ENCODE results near the gene IFT20. TPM values are rescaled to one million over a fixed set of nuclear protein-coding genes. Genes with fewer than 3 reads are reported as not detected.
A peak's percentile ranks its signal among the peaks of the same experiment; 100 is the strongest.

Gene IFT20, protein sequence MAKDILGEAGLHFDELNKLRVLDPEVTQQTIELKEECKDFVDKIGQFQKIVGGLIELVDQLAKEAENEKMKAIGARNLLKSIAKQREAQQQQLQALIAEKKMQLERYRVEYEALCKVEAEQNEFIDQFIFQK
- total RNA-seq (44.1 TPM), polyA plus RNA-seq (10 to 100 TPM; 36.9 to 55.5 (median 44.4) TPM)

GRCh38 chr17:28335201-28335958, at the start of gene IFT20, which contains the start of gene TNFAIP1:
Gene IFT20, minus strand, starts transcription at chr17:28335472. Its CDS starts 3,487 bp downstream, at chr17:28331985.
Gene TNFAIP1, plus strand, starts transcription at chr17:28335761. Its CDS starts 3,761 bp downstream, at chr17:28339522.
- H3K9me3 Mint-ChIP-seq: no peaks in the 10 kb centered on the region
- H3K4me3 Mint-ChIP-seq: peak within 1 kb of the TSS; percentile 95 to 98 (median 97)
- H3K27ac Mint-ChIP-seq: peak within 1 kb of the TSS; percentile 84 to 97 (median 96)
- peaks cover 17% of the 10 kb centered on the region for H3K36me3 ChIP-seq (ENCODE audit: control insufficient read depth, insufficient read depth, low read length)
- H3K4me3 ChIP-seq (ENCODE audit: low read depth, low read length): peak within 1 kb of the TSS; percentile 81
- H3K9me3 ChIP-seq (ENCODE audit: control insufficient read depth in 2 of 2, low read length in 2 of 2): no peaks in the 10 kb centered on the region
- H3K27ac ChIP-seq (ENCODE audit: insufficient read depth, low read length, poor library complexity, severe bottlenecking): peak within 1 kb of the TSS; percentile 92
- no peaks in the 10 kb centered on the region for H3K27me3 ChIP-seq (ENCODE audit: control insufficient read depth, insufficient read depth, low read length)
- H3K27me3 Mint-ChIP-seq: no peaks in the 10 kb centered on the region
- peaks cover 4 to 56% (median 44%) of the 10 kb centered on the region in 4 donors for H3K4me1 Mint-ChIP-seq
- DNase-seq: peak; percentile 98 to 100 (median 99)
- peak; percentile 99 for ATAC-seq (ENCODE audit: low read depth in 2 of 2)
- peaks cover 4% of the 10 kb centered on the region for H3K36me3 Mint-ChIP-seq
- H3K4me1 ChIP-seq (ENCODE audit: control insufficient read depth, insufficient read depth, low read length, poor library complexity, severe bottlenecking): peaks cover 26% of the 10 kb centered on the region

GRCh38 chr17:28385037-28385400, 49.7 kb upstream of the IFT20 start:
- H3K36me3 ChIP-seq (ENCODE audit: control insufficient read depth, insufficient read depth, low read length): peaks cover 16% of the 10 kb centered on the region
- H3K27me3 Mint-ChIP-seq: peaks cover 10% of the 10 kb centered on the region
- peak overlapping the region; percentile 88 to 97 (median 94) for H3K4me3 Mint-ChIP-seq
- ATAC-seq (ENCODE audit: low read depth in 2 of 2) (peak; percentile 2 to 4), DNase-seq (peak in 1 of 3 donors; percentile 18)
- peaks cover 20% of the 10 kb centered on the region for H3K4me1 ChIP-seq (ENCODE audit: control insufficient read depth, insufficient read depth, low read length, poor library complexity, severe bottlenecking)
- H3K36me3 Mint-ChIP-seq: peaks cover 17% of the 10 kb centered on the region
- peak overlapping the region in 2 of 3 donors; percentile 87 to 88 for H3K27ac Mint-ChIP-seq
- peaks cover 5 to 45% (median 23%) of the 10 kb centered on the region in 4 donors for H3K4me1 Mint-ChIP-seq
- H3K27me3 ChIP-seq (ENCODE audit: control insufficient read depth, insufficient read depth, low read length): no peaks in the 10 kb centered on the region
- peaks cover 0 to 4% (median 0%) of the 10 kb centered on the region in 7 donors for H3K9me3 Mint-ChIP-seq
- peak overlapping the region; percentile 78 for H3K4me3 ChIP-seq (ENCODE audit: low read depth, low read length)
- no peak overlapping the region for H3K27ac ChIP-seq (ENCODE audit: insufficient read depth, low read length, poor library complexity, severe bottlenecking)
- H3K9me3 ChIP-seq (ENCODE audit: control insufficient read depth in 2 of 2, low read length in 2 of 2): no peaks in the 10 kb centered on the region

DNA sequence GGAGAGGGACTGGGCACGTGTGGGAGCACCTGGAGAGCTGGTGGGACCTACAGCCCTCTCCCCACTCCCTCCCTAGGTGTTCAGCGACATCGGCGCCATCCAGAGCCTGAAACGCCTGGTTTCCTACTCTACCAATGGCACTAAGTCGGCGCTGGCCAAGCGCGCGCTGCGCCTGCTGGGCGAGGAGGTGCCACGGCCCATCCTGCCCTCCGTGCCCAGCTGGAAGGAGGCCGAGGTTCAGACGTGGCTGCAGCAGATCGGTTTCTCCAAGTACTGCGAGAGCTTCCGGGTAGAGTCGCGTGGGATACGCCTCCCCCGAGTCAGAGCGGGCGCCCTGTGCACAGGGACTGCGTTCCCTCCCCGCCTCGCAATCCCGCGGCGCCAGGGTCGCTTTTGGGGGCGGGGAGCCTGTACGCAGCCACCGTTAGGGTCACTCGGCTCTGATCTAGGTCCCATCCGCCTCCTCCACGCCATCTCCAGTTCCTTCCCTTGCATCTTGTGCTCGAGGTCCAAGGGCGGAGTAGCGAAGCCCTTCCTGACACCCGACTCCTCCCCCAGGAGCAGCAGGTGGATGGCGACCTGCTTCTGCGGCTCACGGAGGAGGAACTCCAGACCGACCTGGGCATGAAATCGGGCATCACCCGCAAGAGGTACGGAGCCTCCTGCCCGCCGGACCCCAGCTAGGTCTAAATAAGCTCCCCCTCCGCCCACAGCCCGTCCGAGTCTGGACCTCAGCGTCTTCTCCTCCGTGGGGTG, 49.2 kb upstream of the IFT20 start:
- Mint-ChIP-seq H3K4me1 (peaks cover 6 to 49% (median 27%) of the 10 kb centered on the region in 4 donors), H3K4me3 (peak overlapping the region; percentile 88 to 97 (median 94)), H3K27ac (peak overlapping the region in 2 of 3 donors; percentile 87 to 88), H3K27me3 (peaks cover 10% of the 10 kb centered on the region), H3K36me3 (peaks cover 17% of the 10 kb centered on the region), H3K9me3 (peaks cover 0 to 4% (median 0%) of the 10 kb centered on the region in 7 donors)
- no peaks in the 10 kb centered on the region for H3K9me3 ChIP-seq (ENCODE audit: control insufficient read depth in 2 of 2, low read length in 2 of 2)
- no peaks in the 10 kb centered on the region for H3K27me3 ChIP-seq (ENCODE audit: control insufficient read depth, insufficient read depth, low read length)
- H3K27ac ChIP-seq (ENCODE audit: insufficient read depth, low read length, poor library complexity, severe bottlenecking): peak overlapping the region; percentile 36
- H3K36me3 ChIP-seq (ENCODE audit: control insufficient read depth, insufficient read depth, low read length): peaks cover 11% of the 10 kb centered on the region
- H3K4me1 ChIP-seq (ENCODE audit: control insufficient read depth, insufficient read depth, low read length, poor library complexity, severe bottlenecking): peaks cover 20% of the 10 kb centered on the region
- ATAC-seq (ENCODE audit: low read depth in 2 of 2) (peak; percentile 90 to 94), DNase-seq (peak; percentile 53 to 85 (median 57))
- peak overlapping the region; percentile 78 for H3K4me3 ChIP-seq (ENCODE audit: low read depth, low read length)

DNA sequence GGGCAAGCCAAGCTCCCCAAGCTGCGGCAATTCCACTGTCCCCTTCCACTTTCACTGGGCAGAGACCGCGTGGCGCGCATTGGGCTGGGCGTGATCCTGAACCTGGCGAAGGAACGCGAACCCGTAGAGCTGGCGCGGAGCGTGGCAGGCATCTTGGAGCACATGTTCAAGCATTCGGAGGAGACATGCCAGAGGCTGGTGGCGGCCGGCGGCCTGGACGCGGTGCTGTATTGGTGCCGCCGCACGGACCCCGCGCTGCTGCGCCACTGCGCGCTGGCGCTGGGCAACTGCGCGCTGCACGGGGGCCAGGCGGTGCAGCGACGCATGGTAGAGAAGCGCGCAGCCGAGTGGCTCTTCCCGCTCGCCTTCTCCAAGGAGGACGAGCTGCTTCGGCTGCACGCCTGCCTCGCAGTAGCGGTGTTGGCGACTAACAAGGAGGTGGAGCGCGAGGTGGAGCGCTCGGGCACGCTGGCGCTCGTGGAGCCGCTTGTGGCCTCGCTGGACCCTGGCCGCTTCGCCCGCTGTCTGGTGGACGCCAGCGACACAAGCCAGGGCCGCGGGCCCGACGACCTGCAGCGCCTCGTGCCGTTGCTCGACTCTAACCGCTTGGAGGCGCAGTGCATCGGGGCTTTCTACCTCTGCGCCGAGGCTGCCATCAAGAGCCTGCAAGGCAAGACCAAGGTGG, 46.0 kb upstream of the IFT20 start:
- Histone ChIP-seq H3K27me3 (ENCODE audit: control insufficient read depth, insufficient read depth, low read length) (no peaks in the 10 kb centered on the region), H3K27ac (ENCODE audit: insufficient read depth, low read length, poor library complexity, severe bottlenecking) (no peak overlapping the region), H3K36me3 (ENCODE audit: control insufficient read depth, insufficient read depth, low read length) (no peaks in the 10 kb centered on the region), H3K4me1 (ENCODE audit: control insufficient read depth, insufficient read depth, low read length, poor library complexity, severe bottlenecking) (peaks cover 20% of the 10 kb centered on the region), H3K4me3 (ENCODE audit: low read depth, low read length) (no peak overlapping the region), H3K9me3 (ENCODE audit: control insufficient read depth in 2 of 2, low read length in 2 of 2) (no peaks in the 10 kb centered on the region)
- Mint-ChIP-seq H3K9me3 (peaks cover 0 to 4% (median 0%) of the 10 kb centered on the region in 7 donors), H3K36me3 (peaks cover 15% of the 10 kb centered on the region), H3K27me3 (peaks cover 10% of the 10 kb centered on the region), H3K4me3 (peak overlapping the region in 2 of 4 donors; percentile 50 to 88), H3K27ac (no peak overlapping the region), H3K4me1 (peaks cover 11 to 48% (median 28%) of the 10 kb centered on the region in 4 donors)
- peak in 1 of 3 donors; percentile 35 for DNase-seq
- ATAC-seq (ENCODE audit: low read depth in 2 of 2): no peak

- Mint-ChIP-seq H3K4me3 (peak overlapping the region in 2 of 4 donors; percentile 81 to 86), H3K36me3 (peaks cover 15% of the 10 kb centered on the region), H3K9me3 (peaks cover 0 to 4% (median 0%) of the 10 kb centered on the region in 7 donors), H3K27ac (no peak overlapping the region), H3K4me1 (peaks cover 8 to 37% (median 22%) of the 10 kb centered on the region in 4 donors), H3K27me3 (peaks cover 10% of the 10 kb centered on the region)
- Histone ChIP-seq H3K36me3 (ENCODE audit: control insufficient read depth, insufficient read depth, low read length) (no peaks in the 10 kb centered on the region), H3K27me3 (ENCODE audit: control insufficient read depth, insufficient read depth, low read length) (no peaks in the 10 kb centered on the region), H3K4me1 (ENCODE audit: control insufficient read depth, insufficient read depth, low read length, poor library complexity, severe bottlenecking) (peaks cover 12% of the 10 kb centered on the region), H3K4me3 (ENCODE audit: low read depth, low read length) (no peak overlapping the region), H3K9me3 (ENCODE audit: control insufficient read depth in 2 of 2, low read length in 2 of 2) (no peaks in the 10 kb centered on the region), H3K27ac (ENCODE audit: insufficient read depth, low read length, poor library complexity, severe bottlenecking) (no peak overlapping the region)
- DNase-seq (no peak), ATAC-seq (ENCODE audit: low read depth in 2 of 2) (no peak)
Observed at GRCh38 chr17:28379814-28380801, 44.8 kb upstream of the IFT20 start.

DNA sequence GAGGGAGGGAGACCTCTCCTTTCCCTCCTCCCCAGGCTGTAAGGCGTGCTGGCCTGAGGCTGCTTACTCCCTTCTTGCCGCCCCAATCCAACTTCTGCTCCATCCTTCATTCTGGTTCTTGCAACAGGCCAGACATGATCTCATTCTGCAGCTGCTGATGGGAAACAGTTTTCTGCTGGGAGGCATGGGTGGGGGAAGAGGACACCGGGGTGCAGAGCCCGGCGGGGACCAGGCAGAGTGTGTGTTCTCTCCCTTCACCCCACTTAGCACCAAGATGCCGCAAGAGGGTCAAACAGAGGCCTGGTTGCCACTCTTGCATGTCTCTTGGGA, 37.6 kb upstream of the IFT20 start:
- H3K36me3 Mint-ChIP-seq: peaks cover 3% of the 10 kb centered on the region
- H3K4me3 Mint-ChIP-seq: peak overlapping the region; percentile 78 to 90 (median 83)
- Histone ChIP-seq H3K4me3 (ENCODE audit: low read depth, low read length) (no peak overlapping the region), H3K9me3 (ENCODE audit: control insufficient read depth in 2 of 2, low read length in 2 of 2) (no peaks in the 10 kb centered on the region), H3K27ac (ENCODE audit: insufficient read depth, low read length, poor library complexity, severe bottlenecking) (peak overlapping the region; percentile 90), H3K27me3 (ENCODE audit: control insufficient read depth, insufficient read depth, low read length) (no peaks in the 10 kb centered on the region), H3K36me3 (ENCODE audit: control insufficient read depth, insufficient read depth, low read length) (no peaks in the 10 kb centered on the region), H3K4me1 (ENCODE audit: control insufficient read depth, insufficient read depth, low read length, poor library complexity, severe bottlenecking) (peaks cover 23% of the 10 kb centered on the region)
- peak overlapping the region in 2 of 3 donors; percentile 47 to 69 for H3K27ac Mint-ChIP-seq
- no peaks in the 10 kb centered on the region for H3K9me3 Mint-ChIP-seq
- ATAC-seq (ENCODE audit: low read depth in 2 of 2): no peak
- peaks cover 0 to 33% (median 22%) of the 10 kb centered on the region in 4 donors for H3K4me1 Mint-ChIP-seq
- no peaks in the 10 kb centered on the region for H3K27me3 Mint-ChIP-seq
- DNase-seq: no peak

Data from CD4-positive, CD25-positive, alpha-beta regulatory T cell (primary cell).